ENCODE data around the gene PIK3R2.
"Not testable (repeated sequence)": the region's sequence is repeated elsewhere in the genome, so short reads cannot be mapped to it uniquely, and the experiment has no call there.

PIK3R2 gene

DNA sequence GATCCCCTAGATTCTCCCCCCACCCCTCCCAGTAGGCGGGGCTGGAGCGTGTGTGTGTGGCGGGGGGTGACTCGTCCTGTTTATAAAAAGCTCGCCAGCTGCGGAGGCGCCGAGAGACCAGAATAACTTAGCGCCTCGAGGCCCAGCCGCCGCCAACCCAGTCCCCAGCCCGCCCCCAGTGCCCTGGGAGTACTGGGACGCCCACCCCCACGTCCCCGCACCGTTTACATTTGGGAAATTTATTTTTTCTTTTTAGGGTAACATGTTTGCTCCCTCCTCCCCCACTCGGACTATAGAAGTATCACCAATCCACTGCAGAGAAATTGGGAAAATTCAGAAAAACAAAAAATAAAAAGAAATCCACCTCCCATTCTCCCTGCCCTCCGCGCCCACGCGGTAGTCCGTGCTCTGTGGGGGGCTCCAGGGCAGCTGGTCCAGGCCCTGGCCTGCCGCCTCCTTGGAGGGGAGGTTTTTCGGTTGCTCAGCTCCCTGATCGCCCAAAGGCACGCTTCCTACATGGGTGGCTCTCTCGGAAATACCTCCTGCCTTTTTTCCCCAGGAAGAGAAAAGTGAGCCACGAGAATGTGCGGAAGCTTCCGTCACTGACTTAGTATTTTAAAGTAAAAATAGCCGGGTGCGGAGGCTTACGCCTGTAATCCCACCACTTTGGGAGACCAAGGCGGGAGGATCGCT lies 52.4 kb downstream of the PIK3R2 start:
- peak; percentile 62 for DNase-seq

- no peak for DNase-seq
These were observed 53.1 kb downstream of the PIK3R2 start for GRCh38 chr19:18206018-18206417.

DNA sequence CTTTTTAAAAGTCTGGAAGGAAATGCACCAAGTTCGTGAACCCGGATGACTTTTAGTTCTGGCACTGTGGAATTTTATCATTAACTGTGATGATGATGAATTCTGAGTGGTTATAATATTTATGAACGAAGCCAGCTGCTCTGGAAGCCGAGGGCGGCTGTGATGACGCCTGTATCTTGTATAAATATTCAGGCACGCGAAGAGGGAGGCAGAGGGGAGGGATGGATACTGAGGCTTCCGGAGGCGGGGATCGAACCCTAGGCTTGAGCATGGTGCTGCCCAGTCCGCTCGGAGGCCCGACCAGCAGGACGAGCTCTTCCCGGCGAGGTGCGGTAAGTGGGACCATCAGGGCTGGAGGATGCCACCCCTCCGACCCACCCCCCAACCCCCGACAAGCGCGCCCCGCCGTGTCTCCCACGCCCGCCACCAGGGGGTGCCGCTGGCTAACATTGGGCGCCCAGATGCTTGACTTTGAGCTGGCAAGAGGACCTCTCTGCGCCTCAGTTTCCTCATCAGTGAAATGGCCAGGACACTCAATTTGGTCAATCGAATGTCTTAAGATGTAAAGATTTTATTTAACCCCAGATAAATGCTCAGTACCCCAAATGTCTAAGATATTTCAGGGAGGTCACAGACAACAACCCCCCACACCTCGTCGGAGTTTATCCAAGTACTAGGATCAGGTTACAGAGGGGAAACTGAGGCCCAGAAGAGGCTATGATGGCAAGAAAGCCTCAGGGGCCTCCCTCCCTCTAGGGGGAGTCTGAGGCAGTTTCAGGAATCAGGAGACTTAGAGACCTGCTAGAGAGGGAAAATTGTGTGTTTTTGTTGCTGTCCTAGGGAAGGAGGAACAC lies 55.4 kb downstream of the PIK3R2 start:
- no peak for DNase-seq

DNA sequence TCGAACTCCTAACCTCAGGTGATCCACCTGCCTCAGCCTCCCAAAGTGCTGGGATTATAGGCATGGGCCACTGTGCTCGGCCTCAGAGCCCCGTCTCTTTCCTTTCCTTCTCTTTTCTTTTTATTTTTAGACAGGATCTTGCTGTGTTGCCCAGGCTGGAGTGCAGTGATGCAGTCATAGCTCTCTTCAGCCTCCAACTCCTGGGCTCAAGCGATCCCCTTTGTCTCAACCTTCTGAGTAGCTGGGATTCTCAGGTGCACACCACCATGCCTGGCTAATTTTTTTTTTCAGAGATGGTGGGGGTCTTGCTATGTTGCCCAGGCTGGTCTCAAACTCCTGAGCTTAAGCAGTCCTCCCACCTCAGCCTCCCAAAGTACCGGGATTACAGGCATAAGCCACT lies 56.9 kb downstream of the PIK3R2 start:
- DNase-seq = not testable (repeated sequence)

DNA sequence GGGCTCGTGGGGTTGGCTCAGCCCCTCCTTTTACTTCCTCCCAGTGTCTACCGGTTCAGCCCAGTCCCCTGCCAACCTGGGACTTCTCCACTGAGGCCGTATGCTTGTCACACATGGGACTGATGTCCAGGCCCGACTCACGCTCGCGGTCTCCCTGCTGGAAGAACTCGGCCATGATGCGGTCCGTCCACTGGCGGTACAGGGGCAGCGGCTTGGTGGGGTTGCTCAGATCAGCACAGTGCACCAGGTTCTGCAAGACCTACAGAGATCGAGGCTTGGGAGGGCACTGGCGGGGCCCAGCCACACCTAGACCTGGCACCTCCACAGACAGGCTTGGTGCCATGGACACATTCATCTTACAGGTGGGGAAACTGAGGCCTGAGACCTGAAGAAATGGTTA lies 58.7 kb downstream of the PIK3R2 start:
- DNase-seq = no peak

- no peak for DNase-seq
These were observed 61.9 kb downstream of the PIK3R2 start for GRCh38 chr19:18214779-18215433.

DNA sequence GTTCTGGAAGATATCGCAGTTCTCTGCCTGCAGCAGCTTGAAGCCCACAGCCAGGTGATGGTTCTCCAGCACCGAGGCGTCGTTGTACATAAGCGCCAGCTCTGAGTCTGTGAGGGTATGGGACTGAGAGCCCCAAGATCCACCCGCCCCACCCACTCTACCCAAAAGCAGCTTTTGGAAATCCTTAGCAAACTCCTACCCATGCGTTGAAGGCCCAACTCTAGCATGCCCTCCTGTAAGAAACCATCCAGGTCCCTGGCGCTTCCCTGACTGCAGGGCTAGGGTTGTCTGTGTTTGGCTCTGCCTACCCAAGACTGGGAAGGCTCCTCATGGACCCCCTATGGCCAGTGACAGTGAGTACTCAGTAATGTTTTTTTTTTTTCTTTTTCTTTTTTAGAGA lies 63.8 kb downstream of the PIK3R2 start:
- no peak for DNase-seq

DNA sequence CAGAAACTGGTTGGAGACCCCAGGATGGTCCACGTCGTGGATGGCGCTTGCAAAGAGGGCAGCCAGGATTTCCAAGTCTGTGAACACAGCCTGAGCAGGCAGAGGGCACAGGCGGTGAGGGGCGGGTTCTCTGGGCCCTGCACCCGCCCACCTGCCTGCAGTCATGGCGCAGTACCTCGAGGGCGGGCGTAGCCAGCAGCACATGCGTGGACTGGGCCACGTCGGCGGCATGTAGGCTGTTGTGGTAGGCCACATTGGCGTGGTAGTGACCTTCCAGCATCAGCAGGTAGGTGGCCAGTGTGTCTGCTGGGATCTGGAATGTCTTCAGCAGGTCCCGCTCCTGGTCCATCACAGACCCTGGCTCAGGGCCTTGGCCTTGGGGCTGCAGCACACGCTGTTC lies 65.2 kb downstream of the PIK3R2 start:
- DNase-seq = no peak

DNA sequence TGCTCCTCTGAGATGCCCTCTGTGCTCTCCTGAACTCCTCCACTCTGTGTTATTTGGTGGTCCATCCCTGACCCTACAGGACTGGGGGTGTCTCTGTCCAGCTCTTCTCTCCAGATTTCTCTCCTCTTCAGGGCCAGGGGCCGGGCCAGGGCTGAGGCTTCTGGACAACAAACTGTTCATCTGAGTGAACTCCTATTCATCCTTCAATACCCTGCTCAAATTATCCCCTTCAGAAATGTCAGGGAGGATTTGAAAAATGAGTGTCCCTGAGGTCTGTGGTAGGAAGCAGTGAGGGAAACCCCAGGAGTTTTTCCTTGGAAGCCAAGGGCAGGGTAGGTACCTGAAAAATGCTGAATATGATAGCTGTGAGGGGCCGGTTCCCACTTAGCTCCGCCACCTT lies 65.6 kb downstream of the PIK3R2 start:
- DNase-seq = no peak
